ENCODE data around the gene PIK3C3. TPM values are rescaled to one million over a fixed set of nuclear protein-coding genes. Genes with fewer than 3 reads are reported as not detected.

Gene PIK3C3
- total RNA-seq, 2 experiments from 2014 or later = 37.5 to 51.7 TPM

DNA sequence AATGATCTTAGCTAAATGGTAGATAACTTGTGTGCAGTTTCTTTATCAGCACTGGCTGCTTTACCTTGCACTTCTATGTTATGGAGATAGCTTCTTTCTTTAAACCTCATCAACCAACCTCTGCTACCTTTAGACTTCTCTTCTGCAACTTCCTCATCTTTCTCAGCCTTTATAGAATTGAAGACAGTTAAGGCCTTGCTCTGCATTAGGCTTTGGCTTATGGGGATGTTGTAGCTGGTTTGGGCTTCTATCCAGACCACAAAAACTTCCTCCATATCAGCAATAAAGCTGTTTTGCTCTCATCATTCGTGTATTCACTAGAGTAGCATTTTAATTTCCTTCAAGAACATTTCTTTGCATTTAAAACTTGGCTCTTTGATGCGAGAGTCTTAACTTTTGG is 123.7 kb downstream of the PIK3C3 start:
- Mint-ChIP-seq H3K36me3 (ENCODE audit: low read depth) (peaks cover 41% of the 10 kb centered on the region), H3K27ac (no peak overlapping the region)

DNA sequence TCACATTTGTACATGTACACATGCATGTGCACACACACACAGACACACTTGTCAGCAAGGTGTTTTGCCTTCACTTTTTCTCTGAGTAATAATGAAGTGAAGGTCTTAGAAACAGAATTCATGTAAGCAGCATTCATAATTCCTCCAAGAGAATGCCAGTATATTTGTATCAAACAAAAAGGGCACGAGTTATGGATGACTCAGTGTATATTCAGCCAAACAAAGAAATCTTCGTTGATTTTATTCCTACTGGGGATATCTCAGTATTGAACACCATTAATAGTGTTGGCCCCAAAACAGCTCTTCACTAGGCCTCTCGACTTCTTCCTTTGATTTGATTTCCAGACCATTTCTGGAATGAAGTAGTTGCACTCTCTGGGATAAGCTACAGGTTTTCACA is 125.3 kb downstream of the PIK3C3 start:
- no peak overlapping the region for H3K4me3 Mint-ChIP-seq
- H3K27ac Mint-ChIP-seq = no peak overlapping the region
- POLR2A ChIA-PET = no interaction called here
- no peaks in the 10 kb centered on the region for H3K9me3 Mint-ChIP-seq (ENCODE audit: low read depth)
- H3K27me3 Mint-ChIP-seq = no peaks in the 10 kb centered on the region
- peaks cover 5% of the 10 kb centered on the region for H3K4me1 Mint-ChIP-seq
- CTCF ChIA-PET = no interaction called here
- no peak for DNase-seq
- peaks cover 41% of the 10 kb centered on the region for H3K36me3 Mint-ChIP-seq (ENCODE audit: low read depth)
- intact Hi-C loops (cut with DNase I, micrococcal nuclease) = no loop called here
- ATAC-seq = no peak

More for the DNA sequence above, 123.7 kb downstream of the PIK3C3 start:
- no peak for ATAC-seq
- no peaks in the 10 kb centered on the region for H3K9me3 Mint-ChIP-seq (ENCODE audit: low read depth)
- peaks cover 5% of the 10 kb centered on the region for H3K4me1 Mint-ChIP-seq
- POLR2A ChIA-PET = no interaction called here
- no peak overlapping the region for H3K4me3 Mint-ChIP-seq
- DNase-seq = no peak
- intact Hi-C loops (cut with DNase I, micrococcal nuclease) = no loop called here
- H3K27me3 Mint-ChIP-seq = no peaks in the 10 kb centered on the region
- CTCF ChIA-PET = interaction anchor here (0.8 to 1.3 kb wide), 2 partner anchors 18 to 26 kb away, joined by 5 to 6 read pairs; no protein-coding TSS in a partner anchor

DNA sequence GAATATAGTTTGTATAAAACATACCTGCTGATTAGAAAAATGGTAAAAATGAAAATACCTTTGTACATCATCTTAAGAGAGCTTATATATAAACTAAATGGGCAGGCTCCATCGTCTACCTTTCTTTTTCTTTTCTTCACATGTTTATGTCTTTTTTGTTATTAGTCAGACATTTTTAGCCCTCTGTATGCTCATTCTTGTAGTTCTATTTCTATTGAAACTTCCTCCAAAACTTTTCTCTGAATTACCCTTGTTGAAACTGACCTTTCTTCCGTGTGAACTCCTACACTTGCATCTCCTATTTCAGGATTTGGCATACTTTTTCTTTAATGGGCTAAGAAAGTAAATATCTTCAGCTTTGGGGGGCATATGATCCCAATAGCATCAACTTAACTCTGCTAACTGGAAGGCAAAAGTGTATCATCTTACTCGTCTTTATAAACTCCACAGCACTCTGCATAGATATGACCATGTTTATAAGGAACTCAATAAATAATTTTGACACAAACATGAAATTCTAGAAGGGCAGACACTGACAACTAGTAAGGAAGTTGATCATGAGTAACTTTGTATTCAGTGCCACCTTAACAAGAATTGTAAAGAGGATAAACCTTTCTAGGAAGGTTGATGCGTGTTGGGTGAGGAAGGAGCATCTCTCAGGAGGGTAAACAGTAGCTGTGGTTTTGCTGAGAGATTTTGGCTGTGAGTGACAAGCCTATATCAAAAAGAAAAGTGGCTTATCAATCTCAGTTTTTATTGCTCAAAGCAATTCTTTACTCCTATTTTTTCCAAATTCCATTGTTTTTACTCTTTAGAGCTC is 127.6 kb downstream of the PIK3C3 start:
- intact Hi-C loops (cut with DNase I, micrococcal nuclease) = no loop called here
- ATAC-seq (peak; percentile 33), DNase-seq (no peak)
- no peaks in the 10 kb centered on the region for H3K27me3 Mint-ChIP-seq
- ChIA-PET POLR2A (no interaction called here), CTCF (interaction anchor here (0.8 to 1.3 kb wide), 3 partner anchors 11 to 14 kb away, joined by 3 read pairs; no protein-coding TSS in a partner anchor)
- peaks cover 5% of the 10 kb centered on the region for H3K4me1 Mint-ChIP-seq
- H3K4me3 Mint-ChIP-seq = no peak overlapping the region
- peaks cover 40% of the 10 kb centered on the region for H3K36me3 Mint-ChIP-seq (ENCODE audit: low read depth)
- peaks cover 5% of the 10 kb centered on the region for H3K9me3 Mint-ChIP-seq (ENCODE audit: low read depth)
- peak overlapping the region; percentile 44 for H3K27ac Mint-ChIP-seq

DNA sequence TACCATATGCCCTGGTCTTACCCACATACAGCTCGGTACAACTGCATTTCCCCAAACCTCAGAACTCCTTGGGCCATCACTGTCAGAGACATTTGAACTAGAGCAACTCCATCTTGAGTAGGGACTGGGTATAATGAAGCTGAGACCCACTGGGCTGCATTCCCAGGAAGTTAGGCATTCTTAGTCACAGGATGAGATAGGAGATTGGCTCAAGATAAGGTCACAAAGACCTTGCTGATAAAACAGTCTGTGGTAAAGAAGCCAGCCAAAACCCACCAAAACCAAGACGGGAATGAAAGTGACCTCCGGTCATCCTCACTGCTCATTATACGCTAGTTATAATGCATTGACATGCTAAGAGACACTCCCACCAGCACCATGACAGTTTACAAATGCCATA is 131.3 kb downstream of the PIK3C3 start:
- intact Hi-C loops (cut with DNase I, micrococcal nuclease) = no loop called here

DNA sequence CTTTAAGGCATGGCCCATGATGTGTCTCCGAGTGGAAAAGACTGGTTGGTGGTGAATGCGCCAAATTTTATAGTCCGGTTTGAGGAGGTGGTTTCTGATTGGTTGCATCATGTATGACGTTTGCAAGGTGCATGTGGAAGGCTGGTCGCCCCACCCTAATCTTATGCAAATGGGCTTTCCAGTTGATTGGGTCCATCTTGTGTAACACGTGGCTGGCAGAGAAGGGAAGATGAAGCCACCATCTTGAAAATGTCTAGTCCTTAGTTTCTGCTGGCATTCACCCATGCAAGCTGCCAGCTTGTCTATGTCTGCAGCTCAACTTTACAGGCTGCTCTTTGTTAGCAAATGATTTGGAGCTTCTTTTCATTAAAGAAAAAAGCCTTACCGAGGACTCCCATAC is 132.2 kb downstream of the PIK3C3 start:
- DNase-seq (no peak), ATAC-seq (no peak)
- H3K4me1 Mint-ChIP-seq = peaks cover 5% of the 10 kb centered on the region
- POLR2A ChIA-PET = no interaction called here
- peaks cover 5% of the 10 kb centered on the region for H3K9me3 Mint-ChIP-seq (ENCODE audit: low read depth)
- H3K27me3 Mint-ChIP-seq = no peaks in the 10 kb centered on the region
- intact Hi-C loops (cut with DNase I, micrococcal nuclease) = no loop called here
- H3K36me3 Mint-ChIP-seq (ENCODE audit: low read depth) = peaks cover 22% of the 10 kb centered on the region
- CTCF ChIA-PET = interaction anchor here (0.7 kb wide), 2 partner anchors 14 to 33 kb away, joined by 3 read pairs; no protein-coding TSS in a partner anchor
- H3K4me3 Mint-ChIP-seq = no peak overlapping the region
- no peak overlapping the region for H3K27ac Mint-ChIP-seq

More for the DNA sequence above, 131.3 kb downstream of the PIK3C3 start:
- Mint-ChIP-seq H3K27ac (no peak overlapping the region), H3K27me3 (no peaks in the 10 kb centered on the region), H3K4me3 (no peak overlapping the region), H3K36me3 (ENCODE audit: low read depth) (peaks cover 26% of the 10 kb centered on the region), H3K4me1 (peaks cover 5% of the 10 kb centered on the region), H3K9me3 (ENCODE audit: low read depth) (peaks cover 5% of the 10 kb centered on the region)
- ChIA-PET POLR2A (no interaction called here), CTCF (interaction anchor here (0.7 kb wide), 1 partner anchor 13 kb away, joined by 3 read pairs; no protein-coding TSS in a partner anchor)
- ATAC-seq (no peak), DNase-seq (no peak)

DNA sequence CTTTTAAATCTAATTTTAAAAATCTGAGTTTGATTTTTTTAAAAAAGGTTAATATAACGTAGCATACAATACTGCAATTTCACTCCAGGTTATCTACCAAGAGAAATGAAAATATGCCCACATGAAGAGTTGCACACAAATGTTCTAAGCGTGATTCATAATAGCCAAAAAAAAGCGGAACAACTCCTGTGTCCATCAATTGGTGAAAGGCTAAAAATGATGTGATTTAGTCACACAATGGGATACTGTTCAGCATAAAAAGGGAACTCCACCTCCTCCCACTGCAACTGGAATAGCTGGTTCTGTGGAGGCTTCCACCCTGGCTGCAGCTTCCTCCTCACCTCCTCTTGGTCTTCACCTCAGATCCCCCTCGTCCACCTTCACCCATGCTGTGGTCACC is 132.8 kb downstream of the PIK3C3 start:
- CTCF ChIA-PET = interaction anchor here (0.7 to 1.6 kb wide), 2 partner anchors 18 to 34 kb away, joined by 3 read pairs; no protein-coding TSS in a partner anchor
- Mint-ChIP-seq H3K9me3 (ENCODE audit: low read depth) (peaks cover 5% of the 10 kb centered on the region), H3K27ac (no peak overlapping the region), H3K27me3 (no peaks in the 10 kb centered on the region), H3K4me1 (no peaks in the 10 kb centered on the region), H3K4me3 (no peak overlapping the region), H3K36me3 (ENCODE audit: low read depth) (peaks cover 16% of the 10 kb centered on the region)
- DNase-seq = no peak
- intact Hi-C loops (cut with DNase I, micrococcal nuclease) = no loop called here
- POLR2A ChIA-PET = no interaction called here
- ATAC-seq = no peak

DNA sequence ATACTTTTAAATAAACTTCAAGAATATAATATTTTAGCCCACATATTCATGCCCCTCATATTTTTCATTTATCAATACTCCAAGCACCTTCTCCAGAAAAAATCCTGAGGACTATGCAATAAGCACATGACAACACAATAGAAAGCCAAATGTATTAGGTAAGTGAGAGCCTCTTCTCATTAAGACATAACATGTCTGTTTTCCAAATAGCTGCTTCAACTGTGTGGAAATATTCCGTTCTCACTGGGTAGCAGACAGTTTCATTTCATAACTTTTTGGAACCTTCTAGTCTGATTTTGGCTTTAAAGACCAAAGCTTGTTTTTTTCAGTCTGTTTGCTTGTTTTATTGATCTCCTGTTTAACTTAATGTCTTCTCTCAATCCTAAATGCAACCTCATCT is 137.8 kb downstream of the PIK3C3 start:
- ChIA-PET CTCF (interaction anchor here (1.1 kb wide), 1 partner anchor 22 kb away, joined by 7 read pairs; no protein-coding TSS in a partner anchor), POLR2A (no interaction called here)
- peaks cover 2% of the 10 kb centered on the region for H3K27me3 Mint-ChIP-seq
- no peak overlapping the region for H3K27ac Mint-ChIP-seq
- no peaks in the 10 kb centered on the region for H3K4me1 Mint-ChIP-seq
- no peak overlapping the region for H3K4me3 Mint-ChIP-seq
- intact Hi-C loops (cut with DNase I, micrococcal nuclease) = no loop called here
- DNase-seq = no peak
- ATAC-seq = no peak
- no peaks in the 10 kb centered on the region for H3K9me3 Mint-ChIP-seq (ENCODE audit: low read depth)
- H3K36me3 Mint-ChIP-seq (ENCODE audit: low read depth) = peaks cover 2% of the 10 kb centered on the region

DNA sequence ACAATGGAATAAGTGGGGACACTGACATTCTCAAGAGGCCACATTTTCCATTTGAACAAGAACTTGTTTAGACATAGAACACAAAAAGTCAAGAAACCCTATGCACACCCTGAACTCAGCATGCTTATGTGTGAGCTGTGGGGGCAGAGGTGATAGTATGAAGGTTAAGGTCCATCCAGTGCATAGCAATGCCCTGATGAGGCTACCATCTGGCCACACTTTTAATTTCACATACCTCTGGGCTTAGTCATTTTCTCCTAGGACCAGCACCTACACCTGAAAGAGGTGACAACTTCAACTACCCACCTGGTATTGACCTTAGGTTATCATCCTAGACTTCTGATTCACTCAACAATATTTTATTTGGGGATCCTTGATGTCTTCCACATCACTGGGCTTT is 139.8 kb downstream of the PIK3C3 start:
- DNase-seq (no peak), ATAC-seq (no peak)
- Mint-ChIP-seq H3K4me3 (no peak overlapping the region), H3K4me1 (no peaks in the 10 kb centered on the region), H3K36me3 (ENCODE audit: low read depth) (no peaks in the 10 kb centered on the region), H3K27ac (no peak overlapping the region), H3K27me3 (peaks cover 2% of the 10 kb centered on the region), H3K9me3 (ENCODE audit: low read depth) (no peaks in the 10 kb centered on the region)
- CTCF ChIA-PET = no interaction called here
- intact Hi-C loops (cut with DNase I, micrococcal nuclease) = no loop called here
- POLR2A ChIA-PET = no interaction called here

DNA sequence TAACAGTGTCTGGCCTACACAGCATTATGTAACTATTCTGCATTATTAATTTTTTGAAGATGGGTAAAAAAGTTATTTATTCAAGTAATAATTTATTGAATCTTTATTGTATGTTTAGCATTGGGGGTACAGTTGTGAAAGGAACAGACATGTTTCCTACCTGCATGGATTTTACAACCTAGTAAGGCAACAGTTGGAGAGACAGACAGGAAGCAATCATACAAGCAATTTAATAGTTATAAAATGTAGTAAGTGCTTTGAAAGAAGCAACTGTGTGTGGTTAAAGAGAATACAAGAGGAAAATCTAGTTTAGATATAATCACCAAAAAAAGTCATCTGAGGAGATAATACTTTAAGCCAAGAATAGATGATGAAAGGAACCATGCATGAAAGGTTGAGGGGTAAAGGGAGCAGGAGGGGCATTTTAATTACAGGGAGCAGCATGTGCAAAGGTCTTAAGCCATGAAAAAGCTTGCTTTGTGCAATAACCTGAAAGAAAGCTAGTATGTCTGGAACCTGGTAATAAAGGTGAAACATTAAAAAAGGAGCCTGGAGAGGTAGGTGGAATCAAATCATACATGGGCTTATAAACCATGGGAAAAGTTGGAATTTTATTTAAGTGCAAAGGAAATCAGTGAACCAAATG is 140.8 kb downstream of the PIK3C3 start:
- DNase-seq (no peak), ATAC-seq (no peak)
- Mint-ChIP-seq H3K4me3 (no peak overlapping the region), H3K4me1 (no peaks in the 10 kb centered on the region), H3K27me3 (peaks cover 2% of the 10 kb centered on the region), H3K27ac (no peak overlapping the region), H3K9me3 (ENCODE audit: low read depth) (no peaks in the 10 kb centered on the region), H3K36me3 (ENCODE audit: low read depth) (no peaks in the 10 kb centered on the region)
- ChIA-PET POLR2A (no interaction called here), CTCF (interaction anchor here (1.0 to 1.2 kb wide), 3 partner anchors 13 to 18 kb away, joined by 3 to 8 read pairs (median 6); no protein-coding TSS in a partner anchor)
- intact Hi-C loops (cut with DNase I, micrococcal nuclease) = no loop called here

DNA sequence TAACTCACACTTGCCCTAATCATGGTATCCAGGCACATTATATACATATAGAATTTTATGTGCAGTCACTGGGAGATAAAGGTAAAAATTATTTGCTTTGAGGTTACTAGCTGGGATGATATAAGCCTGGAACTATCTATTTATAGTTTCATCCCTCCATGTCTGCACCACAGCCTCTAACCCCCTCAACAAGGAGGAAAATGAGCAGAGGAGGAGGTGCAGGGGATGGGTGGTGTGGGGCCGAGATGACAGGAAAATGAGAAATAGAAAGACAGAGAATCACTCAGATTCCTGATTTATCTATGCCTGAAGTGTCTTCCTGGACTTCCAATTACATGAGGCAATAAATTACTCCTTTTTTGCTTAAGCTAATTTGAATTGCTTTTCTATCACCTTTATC is 145.2 kb downstream of the PIK3C3 start:
- peaks cover 2% of the 10 kb centered on the region for H3K27me3 Mint-ChIP-seq
- H3K4me3 Mint-ChIP-seq = no peak overlapping the region
- no peak for DNase-seq
- no peak for ATAC-seq
- POLR2A ChIA-PET = no interaction called here
- intact Hi-C loops (cut with DNase I, micrococcal nuclease) = no loop called here
- H3K36me3 Mint-ChIP-seq (ENCODE audit: low read depth) = no peaks in the 10 kb centered on the region
- no peak overlapping the region for H3K27ac Mint-ChIP-seq
- H3K9me3 Mint-ChIP-seq (ENCODE audit: low read depth) = no peaks in the 10 kb centered on the region
- CTCF ChIA-PET = no interaction called here
- no peaks in the 10 kb centered on the region for H3K4me1 Mint-ChIP-seq

DNA sequence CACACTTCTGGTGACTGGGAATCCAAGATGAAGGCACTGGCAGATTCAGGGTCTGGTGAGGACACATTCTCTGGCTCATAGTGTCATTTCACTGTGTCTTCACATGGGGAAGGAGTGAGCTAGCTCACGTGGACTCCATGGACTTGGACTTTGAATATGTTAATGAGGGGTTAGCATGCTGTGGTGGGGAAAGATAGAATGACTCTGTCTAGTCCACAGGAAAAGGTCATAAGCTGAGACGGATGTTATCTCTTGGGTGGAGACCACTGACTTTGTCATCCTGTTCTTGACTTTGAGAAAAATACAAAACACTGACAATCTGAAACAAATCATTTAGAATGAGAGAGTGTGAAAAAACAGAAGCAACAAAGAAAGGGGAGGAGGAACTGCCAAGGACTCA is 145.9 kb downstream of the PIK3C3 start:
- Mint-ChIP-seq H3K4me3 (no peak overlapping the region), H3K36me3 (ENCODE audit: low read depth) (no peaks in the 10 kb centered on the region), H3K9me3 (ENCODE audit: low read depth) (no peaks in the 10 kb centered on the region), H3K4me1 (no peaks in the 10 kb centered on the region), H3K27ac (no peak overlapping the region), H3K27me3 (peaks cover 2% of the 10 kb centered on the region)
- intact Hi-C loops (cut with DNase I, micrococcal nuclease) = no loop called here
- ATAC-seq (peak; percentile 39), DNase-seq (no peak)
- POLR2A ChIA-PET = no interaction called here
- CTCF ChIA-PET = interaction anchor here (2.2 kb wide), 1 partner anchor 14 kb away, joined by 11 read pairs; no protein-coding TSS in a partner anchor

DNA sequence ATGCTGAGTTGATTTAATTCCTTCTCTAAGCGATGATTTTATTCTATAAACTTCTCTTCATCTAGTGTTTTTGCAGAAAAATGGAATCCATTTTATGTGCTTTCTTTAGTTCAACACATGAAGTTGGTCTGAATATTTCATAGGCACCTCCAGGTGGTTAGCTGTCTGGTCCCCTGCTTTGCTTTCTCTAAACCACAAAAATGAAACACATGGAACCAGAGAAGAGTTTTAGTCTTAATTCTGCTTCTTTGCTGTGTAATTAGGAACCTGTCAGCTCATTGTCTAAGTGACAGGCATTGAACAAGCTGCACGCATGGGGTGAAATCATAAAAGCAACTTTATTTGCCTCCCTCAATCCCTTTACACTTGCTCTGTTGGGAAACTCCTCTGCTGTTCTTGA is 150.4 kb downstream of the PIK3C3 start:
- Mint-ChIP-seq H3K27ac (no peak overlapping the region), H3K9me3 (ENCODE audit: low read depth) (no peaks in the 10 kb centered on the region), H3K4me1 (no peaks in the 10 kb centered on the region), H3K4me3 (no peak overlapping the region), H3K36me3 (ENCODE audit: low read depth) (no peaks in the 10 kb centered on the region), H3K27me3 (no peaks in the 10 kb centered on the region)
- ChIA-PET POLR2A (no interaction called here), CTCF (interaction anchor here (0.8 to 1.5 kb wide), 2 partner anchors 9 to 503 kb away, joined by 4 to 6 read pairs; no protein-coding TSS in a partner anchor)
- no peak for DNase-seq
- no peak for ATAC-seq
- intact Hi-C loops (cut with DNase I, micrococcal nuclease) = no loop called here
